NCI-H345 treated with DMSO at 0.1 percent for 48 hours (cell line): ENCODE measurements around the gene FAM199X.
A peak's percentile ranks its signal among the peaks of the same experiment; 100 is the strongest.

Experiments used
- DNase-seq: peaks from one replicate; lab custom pipeline; 2025; ENCODE audit not compliant: unreplicated experiment; lab: John Stamatoyannopoulos, UW

Gene FAM199X

DNA sequence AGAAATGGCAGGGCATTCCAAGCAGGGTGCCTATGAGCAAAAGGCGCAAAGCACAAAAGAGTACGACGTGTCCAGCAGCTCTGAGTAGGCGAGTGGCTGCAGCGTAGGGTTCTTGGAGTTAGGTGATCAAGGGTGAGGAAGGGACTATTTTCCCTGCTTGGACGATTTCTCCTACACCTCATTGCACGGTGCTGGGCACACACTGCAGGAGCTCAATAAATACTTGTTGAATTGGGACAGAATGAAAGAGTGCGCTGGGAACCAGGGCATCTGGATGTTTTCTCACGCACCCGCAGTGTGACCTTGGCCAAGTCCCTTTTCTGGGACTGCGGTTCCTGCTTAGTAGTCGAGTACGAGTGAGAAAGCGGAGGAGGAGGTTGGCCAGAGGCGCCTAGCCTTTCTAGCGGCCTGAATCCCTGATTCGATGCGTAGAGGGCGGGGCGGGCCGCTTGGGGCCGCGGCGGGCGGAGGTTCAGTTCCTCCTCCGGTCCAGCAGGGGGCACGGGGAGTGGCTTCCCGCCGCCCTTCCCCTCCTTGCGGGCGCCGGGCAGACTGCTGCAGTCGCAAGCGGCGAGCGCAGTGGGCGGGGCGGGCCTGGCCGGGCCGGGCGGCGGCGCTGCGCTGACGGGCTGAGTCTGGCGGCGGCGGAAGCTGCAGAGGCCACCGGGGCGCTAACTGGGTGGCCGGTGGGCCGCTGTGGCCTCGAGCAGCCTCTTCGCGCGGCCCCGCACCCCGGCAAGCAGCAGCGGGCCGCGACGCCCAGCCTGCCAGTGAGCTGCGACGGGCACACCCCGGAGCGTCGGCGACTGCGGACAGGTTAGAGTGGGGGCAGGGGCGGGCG, at the start of gene FAM199X:
TSS of gene FAM199X (plus strand) at position 560 of the 841 bp plus-strand sequence. CDS start 333 bp downstream, outside the sequence.
- peak; percentile 76 for DNase-seq

DNA sequence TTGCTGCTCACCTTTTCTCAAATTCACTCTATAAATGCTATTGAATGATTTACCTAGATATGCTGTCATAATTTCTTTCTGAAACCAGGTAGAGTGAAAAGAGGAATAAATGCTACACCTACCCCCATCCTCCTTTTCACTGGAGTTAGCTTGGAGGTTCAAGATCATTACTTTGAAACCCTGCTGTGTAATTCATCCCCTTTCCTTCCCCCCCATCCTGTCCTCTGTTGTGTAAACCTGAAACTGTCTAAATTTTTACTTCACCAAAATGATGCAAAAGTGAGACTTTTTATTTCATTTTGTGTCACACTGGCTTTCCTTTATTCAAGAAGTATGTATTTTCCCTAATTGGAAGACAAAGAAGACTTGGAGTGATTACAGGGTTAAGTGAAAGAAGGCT, 48.5 kb upstream of the FAM199X start:
- DNase-seq, result no peak

DNA sequence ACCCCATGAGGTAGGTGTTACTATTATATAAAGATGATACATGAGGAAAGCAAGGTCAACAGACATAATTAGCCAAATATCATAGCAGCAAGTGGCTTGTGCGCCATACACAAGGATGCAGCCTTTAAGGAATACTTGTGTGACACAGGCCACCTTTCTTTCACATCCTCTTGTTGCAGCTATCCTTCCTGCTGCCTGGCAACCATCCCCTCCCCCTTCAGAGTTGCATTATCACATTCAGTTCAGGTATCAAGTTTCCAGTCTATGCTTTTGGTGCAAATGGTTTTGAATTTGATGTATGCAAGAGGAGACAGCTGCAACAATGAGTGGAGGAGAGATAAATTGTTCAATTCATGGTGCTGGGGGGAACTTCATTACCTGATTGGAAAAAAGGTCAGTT, 47.5 kb upstream of the FAM199X start:
- DNase-seq, result peak; percentile 3

DNA sequence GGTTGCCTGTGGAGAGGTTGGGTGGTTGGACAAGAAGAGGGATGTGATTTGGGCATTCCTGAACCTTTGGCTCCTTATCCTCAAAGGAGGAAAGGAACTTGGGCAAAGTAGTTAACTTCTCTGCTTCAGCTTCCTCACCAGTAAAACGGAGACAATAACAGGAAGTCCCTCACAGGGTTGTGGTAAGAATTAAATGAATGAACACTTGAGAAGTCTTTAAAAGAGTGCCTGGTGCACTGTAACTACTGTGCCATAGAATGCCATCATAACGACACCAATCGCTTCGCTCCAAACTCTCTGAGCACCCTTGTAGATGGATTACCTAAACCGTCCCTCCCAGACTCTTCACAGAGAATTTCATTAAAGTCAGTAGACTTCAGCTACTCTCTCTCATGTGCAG, 43.4 kb upstream of the FAM199X start:
- DNase-seq, result no peak

DNA sequence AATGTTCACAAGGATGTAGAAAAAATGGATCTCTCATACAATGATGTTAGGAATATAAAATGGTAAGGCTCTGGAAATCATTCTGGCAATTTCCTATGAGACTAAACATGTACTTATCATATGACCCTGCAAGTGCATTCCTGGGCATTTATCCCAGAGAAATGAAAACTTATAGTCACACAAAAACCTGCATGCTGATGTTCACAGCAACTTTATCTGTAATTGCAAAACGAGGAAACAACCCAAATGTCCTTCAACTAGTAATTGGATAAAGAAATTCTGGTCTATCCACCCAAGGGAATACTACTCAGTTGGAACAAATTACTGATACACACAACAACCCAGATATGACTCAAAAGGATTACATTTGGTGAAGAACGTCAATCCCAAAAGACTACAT, 39.4 kb upstream of the FAM199X start:
- DNase-seq, result no peak

DNA sequence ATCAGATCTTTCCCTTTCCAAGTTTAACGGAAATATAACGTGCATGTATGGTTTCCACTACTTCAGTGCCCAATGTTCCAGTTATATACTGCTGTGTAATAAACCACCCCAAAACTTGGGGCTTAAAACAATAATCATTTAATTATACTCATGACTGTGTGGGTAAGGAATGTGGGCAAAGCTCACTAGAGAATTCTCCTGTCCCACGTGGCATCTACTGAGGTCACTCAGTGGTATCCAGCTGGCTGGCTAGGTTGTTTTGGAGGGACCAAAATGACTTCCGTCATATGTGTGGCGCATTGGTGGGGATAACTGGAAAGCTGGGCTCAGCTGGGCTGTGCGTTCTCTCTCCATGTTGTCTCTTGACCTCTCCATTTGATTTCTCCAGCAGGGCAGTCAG, 35.4 kb upstream of the FAM199X start:
- DNase-seq, result no peak

DNA sequence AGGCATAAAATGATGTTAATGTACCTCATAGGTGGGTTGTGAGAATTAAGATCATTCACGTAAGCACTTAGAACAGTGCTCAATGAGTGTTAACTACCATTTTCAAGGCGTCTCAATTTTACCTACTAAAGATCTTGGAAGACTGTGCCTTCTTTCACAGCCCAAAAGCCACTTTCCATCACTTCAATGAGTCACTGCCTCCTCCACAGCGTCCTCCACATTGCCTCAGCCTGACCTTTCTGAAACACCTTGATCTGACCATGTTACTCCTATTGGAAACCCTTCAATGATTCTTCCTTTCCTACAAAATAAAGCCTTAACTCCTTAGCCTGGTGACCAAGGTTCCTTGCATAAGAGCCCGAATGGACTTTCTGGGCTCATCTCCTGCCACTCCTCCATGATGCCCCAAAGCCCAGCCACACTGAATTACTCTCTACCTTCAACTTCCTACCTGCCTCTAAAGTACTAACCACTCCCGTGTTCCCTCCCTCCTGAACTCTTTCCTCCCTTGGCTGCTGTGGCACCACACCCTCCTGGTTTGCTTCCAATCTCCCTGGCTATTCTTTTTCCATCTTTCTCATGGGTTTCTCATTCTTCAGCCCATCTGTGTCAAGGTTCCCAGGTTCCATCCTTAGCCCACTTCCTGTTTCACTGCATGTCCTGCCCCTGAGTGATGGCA, 31.5 kb upstream of the FAM199X start:
- DNase-seq, result no peak

DNA sequence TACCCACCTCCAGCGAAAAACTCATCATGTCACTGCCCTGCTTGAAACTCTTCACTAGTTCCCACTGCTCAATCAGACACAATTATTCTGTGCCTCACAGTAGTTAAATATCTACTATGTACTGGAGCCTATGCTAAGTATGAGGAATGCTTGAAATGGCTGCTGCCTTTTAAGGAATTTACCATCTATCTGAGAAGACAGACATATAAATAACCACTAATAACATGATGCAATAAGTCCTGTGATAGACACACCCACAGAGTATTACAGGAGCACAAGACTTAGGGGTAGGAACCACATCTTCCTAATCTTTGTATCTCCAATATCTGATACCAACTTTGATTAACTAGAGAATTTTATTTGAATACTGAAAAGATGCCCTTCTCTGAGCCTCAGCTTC, 30.6 kb upstream of the FAM199X start:
- no peak for DNase-seq

DNA sequence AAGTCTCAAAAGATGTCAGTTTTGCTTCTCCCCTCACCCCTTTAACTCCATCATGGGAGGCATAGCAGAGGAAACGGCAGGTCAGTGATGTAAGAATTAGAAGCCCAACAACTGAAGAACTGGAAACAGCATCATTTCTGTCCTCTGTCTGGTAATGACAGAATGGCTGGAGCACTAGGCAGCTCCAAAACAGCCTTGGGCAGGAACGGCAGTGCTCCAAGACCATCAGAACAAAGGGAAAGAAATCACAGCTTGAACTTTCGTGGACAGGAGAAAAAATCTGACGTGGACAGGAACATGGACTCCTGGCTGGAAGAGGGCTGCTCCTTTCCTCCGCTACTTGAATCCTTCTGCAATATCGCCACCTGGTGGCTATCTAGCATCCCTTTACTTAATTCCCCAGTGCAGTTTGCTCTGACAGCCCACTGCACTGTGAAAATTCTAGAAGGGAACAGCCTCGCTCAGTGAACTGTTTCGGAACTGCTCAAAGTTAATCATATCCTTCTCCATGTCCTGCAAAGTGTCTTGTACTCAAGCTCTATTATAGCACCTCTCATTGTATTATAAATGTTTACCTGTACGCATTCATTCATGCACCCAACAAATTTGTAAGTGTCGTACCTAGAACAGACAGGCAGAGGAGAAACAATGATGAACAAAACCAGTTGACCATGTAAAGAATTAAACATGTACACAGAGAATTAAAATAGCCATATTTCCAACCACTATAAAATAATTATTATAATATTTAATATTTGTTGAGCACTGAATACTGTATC, 29.8 kb upstream of the FAM199X start:
- peak; percentile 59 for DNase-seq

DNA sequence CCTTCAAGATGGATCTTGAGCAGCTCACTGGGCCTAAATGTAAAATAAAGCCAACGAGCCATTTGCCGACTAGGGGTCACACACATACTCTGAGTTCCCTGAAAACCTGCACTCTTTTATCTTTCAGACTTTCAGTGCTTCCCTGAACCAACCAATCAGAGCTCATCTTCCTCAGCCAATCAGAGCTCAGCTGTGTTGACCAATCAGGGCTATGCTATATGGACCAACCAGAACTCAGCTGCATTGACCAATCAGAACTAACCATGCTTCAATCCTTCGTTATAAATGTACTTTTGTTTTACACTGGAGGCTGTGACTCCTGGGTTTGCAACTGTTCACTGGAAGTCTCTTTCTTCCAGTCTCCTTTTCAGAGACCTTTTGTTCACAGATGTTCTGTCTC, 28.8 kb upstream of the FAM199X start:
- no peak for DNase-seq

DNA sequence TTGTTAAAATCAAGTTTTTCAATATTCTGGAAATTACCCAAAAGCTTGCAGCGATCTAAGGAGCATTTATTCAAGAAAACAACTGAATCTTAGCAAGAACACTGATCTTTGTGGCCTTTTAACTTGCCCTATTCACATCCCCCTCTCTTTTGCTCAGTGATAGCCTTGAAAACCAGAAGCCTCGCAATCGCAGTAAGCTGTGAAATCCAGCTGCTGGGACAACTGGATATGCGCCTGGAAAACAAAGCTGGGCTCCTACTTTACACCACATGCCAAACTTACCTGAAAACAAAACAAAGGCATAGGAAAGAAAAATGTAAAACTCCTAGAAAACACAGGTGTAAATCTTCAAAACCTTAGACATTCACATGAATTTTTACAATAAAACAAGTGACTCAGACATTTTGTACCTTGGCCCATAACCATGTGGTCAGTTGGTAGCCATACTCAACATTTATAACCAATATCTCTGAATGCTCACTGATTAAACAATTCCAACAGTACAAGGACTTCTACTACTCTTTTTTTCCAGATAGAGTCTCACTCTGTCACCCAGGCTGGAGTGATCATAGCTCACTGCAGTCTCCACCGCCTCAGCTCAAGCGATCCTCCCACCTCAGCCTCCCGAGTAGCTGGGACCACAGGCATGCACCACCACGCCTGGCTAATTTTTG, 25.0 kb upstream of the FAM199X start:
- DNase-seq, result no peak

DNA sequence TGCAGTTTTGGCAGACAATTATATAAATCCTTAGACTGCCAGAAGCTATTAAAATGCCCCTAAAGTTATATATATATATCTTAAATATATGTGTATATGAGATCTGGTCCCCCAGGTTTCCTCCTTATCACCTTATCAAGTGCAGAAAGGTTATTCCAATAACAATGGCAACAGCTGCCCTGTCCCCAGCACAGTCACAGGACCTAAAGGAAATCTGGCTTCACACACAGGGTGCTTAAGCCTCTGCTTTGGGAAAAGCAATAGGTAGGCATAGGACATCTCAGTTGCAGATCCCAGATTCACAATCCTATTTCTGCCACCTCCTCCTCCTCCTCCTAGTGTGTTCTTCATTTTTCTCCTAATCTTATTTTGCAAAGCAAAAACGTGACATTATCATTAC, 15.2 kb upstream of the FAM199X start:
- DNase-seq, result no peak

DNA sequence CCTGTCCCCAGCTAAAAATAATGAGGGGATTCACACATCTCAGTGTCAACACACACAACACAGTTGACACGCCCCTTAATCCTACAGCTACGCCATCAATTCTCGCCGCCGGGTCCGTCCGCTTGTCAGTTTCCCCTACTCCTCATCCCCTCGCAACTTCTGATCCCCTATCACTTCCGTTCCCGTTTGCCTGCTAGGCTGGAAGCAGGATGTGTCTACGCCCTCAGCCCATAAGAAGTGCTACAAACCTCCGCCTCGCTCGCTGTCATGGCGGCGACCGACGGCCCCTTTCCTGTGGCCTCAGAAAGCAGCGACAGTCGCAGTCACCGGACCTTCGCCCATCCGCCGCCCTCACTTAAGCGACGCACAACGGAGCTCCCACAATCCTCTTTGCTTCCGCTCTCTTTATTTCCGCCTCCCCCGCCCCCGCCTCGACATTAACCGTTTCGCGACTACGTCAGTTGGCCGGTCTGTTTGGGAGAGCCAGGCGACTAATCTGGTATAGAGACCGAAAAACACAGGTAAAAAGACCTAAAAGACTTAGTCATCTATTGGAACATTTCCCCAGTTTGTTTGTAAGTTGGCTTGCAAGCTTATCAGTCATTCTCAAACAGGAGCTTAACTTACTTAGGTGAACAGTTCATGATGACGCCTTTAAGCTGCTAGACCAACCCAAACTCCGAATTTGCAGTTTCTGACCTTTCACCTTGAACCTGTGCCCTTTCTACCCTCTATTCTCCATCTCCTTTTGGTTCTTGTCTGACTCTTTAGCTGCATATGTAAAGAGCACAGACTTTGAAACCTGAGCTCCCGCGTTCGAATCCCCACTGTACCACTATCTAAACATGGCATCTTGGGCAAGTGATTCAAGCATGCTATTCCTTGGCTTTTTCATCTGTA, 9.4 kb upstream of the FAM199X start, which contains the start of gene SLC25A53:
TSS of gene SLC25A53 (minus strand) at position 380 of the 900 bp plus-strand sequence. CDS start 51,752 bp downstream, outside the sequence.
- DNase-seq, result peak; percentile 66

DNA sequence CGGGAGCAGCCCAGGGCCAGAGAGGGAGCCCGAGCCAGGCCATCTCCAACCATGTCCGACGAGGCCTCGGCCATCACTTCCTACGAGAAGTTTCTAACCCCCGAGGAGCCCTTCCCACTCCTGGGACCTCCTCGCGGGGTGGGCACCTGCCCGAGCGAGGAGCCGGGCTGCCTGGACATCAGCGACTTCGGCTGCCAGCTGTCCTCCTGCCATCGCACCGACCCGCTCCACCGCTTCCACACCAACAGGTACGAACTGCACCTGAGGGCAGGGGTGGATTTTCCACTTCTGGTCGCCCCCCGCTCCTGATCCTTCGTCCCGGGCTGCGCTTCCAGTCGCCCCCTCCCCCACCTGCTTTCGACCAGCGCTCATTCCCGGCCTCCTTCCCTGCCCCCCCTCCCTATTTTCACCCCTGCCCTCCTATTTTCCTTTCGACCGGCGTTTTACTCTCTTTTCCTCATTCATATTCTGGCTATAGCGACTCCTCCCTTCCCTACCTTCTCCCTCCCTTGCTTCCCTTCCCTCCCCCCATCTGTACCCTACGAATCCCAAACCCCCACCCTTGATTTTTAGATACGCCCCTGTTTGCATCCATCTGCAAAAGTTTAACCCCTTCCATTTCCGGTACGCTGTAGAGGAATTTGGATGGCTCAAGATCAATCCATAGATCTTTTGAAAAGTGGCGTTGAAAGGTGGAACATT, 633 bp downstream of the FAM199X start:
- no peak for DNase-seq

DNA sequence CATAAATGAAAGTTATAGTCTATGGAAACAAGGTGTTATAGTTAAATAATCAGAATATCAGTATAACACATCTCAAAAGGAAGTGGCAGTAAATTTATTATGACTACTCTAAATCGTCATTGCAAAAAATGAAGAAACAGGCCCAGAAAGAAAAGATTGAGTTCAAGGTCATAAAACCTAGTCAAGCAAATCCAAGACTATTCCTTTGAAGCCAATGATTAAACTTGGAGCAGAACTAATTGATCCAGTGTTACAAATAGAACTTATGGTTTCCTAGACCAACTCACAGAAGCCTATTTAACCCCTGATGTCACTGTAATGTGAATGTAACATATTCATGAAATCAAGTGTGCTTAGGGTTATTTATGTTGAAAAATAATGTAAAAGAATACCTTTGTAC, 1.9 kb downstream of the FAM199X start:
- DNase-seq, result no peak

DNA sequence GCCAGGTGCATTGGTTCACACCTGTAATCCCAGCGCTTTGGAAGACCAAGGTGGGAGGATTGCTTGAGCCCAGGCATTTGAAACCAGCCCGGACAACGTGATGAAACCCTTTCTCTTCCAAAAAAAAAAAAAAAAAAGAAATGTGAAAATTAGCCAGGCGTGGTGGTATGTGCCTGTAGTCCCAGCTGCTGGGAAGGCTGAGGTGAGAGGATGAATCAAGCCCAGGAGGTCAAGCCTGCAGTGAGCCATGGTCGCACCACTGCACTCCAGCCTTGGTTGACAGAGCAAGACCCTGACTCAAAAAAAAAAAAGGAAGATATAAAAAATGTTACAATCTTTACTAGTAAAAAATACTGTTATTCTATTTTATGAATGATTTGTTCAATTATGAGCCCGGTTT, 5.9 kb downstream of the FAM199X start:
- DNase-seq, result no peak

DNA sequence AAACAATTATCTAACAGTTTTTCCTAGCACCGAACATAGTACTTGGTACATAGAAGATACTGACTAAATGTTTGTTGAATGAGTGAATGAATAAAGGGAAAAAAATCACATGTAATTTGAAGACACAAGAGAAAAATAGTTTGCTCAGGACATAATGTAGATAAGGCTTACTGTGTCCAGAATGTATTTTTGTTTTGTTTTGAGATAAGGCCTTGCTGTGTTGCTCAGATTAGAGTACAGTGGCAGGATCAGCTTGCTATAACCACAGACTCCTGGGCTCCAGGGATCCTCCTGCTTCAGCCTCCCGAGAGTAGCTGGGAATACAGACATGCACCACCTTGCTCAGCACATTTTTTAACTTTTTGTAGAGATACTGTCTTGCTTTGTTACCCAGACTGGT, 6.5 kb downstream of the FAM199X start:
- no peak for DNase-seq

DNA sequence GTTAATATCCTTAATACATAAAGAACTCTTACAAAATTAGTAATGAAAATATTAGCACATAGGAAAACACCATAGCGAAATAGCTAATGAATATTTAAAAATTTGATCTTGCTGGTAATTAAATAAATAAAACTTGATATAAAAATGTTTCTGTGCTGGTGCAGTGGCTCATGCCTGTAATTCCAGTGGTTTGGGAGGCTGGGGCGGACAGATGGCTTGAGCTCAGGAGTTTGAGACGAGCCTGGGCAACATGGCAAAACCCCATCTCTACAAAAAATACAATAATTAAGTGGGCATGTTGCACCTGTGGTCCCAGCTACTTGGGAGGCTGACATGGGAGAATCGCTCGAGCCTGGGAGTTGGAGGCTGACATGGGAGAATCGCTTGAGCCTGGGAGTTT, 7.6 kb downstream of the FAM199X start:
- DNase-seq, result no peak

DNA sequence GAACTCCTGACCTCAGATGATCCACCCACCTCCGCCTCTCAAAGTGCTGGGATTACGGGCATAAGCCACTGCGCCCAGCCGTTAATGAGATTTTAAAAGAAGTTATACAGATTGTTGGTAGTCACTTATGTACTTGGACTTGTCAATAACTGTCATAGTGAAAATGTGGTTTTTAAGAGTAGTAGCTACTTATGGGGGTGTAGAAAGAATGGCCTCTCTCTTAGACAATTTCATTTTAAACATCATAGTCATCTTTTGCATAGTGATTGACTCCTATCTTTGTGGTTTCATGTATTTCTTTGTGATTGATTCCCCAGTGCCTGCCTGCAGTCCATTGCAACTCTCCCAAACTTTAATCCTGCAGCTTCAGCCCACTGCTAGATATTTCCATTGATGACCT, 17.4 kb downstream of the FAM199X start:
- DNase-seq, result no peak
